ENCODE measurements around the gene PTPN7.

- TF ChIP-seq CTCF (conservative IDR thresholded peaks at IDR 0.05), result no peak
- TF ChIP-seq ZFX (IDR thresholded peaks at IDR 0.05), result no peak
Measured at GRCh38 chr1:202107801-202108731, 52.3 kb downstream of the PTPN7 start.

All from C4-2B (cell line).